ENCODE measurements around the gene NRK. TPM values are rescaled to one million over a fixed set of nuclear protein-coding genes. Genes with fewer than 3 reads are reported as not detected.
"Not testable (repeated sequence)": the region's sequence is repeated elsewhere in the genome, so short reads cannot be mapped to it uniquely, and the experiment has no call there.

NRK gene, protein sequence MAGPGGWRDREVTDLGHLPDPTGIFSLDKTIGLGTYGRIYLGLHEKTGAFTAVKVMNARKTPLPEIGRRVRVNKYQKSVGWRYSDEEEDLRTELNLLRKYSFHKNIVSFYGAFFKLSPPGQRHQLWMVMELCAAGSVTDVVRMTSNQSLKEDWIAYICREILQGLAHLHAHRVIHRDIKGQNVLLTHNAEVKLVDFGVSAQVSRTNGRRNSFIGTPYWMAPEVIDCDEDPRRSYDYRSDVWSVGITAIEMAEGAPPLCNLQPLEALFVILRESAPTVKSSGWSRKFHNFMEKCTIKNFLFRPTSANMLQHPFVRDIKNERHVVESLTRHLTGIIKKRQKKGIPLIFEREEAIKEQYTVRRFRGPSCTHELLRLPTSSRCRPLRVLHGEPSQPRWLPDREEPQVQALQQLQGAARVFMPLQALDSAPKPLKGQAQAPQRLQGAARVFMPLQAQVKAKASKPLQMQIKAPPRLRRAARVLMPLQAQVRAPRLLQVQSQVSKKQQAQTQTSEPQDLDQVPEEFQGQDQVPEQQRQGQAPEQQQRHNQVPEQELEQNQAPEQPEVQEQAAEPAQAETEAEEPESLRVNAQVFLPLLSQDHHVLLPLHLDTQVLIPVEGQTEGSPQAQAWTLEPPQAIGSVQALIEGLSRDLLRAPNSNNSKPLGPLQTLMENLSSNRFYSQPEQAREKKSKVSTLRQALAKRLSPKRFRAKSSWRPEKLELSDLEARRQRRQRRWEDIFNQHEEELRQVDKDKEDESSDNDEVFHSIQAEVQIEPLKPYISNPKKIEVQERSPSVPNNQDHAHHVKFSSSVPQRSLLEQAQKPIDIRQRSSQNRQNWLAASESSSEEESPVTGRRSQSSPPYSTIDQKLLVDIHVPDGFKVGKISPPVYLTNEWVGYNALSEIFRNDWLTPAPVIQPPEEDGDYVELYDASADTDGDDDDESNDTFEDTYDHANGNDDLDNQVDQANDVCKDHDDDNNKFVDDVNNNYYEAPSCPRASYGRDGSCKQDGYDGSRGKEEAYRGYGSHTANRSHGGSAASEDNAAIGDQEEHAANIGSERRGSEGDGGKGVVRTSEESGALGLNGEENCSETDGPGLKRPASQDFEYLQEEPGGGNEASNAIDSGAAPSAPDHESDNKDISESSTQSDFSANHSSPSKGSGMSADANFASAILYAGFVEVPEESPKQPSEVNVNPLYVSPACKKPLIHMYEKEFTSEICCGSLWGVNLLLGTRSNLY (N-terminal part only)
- 2.2 TPM for polyA plus RNA-seq (2013, experiment 1 of 2; ENCODE audit: insufficient read length)
- 4.0 TPM for polyA plus RNA-seq (2013, experiment 2 of 2; ENCODE audit: insufficient read length)

DNA sequence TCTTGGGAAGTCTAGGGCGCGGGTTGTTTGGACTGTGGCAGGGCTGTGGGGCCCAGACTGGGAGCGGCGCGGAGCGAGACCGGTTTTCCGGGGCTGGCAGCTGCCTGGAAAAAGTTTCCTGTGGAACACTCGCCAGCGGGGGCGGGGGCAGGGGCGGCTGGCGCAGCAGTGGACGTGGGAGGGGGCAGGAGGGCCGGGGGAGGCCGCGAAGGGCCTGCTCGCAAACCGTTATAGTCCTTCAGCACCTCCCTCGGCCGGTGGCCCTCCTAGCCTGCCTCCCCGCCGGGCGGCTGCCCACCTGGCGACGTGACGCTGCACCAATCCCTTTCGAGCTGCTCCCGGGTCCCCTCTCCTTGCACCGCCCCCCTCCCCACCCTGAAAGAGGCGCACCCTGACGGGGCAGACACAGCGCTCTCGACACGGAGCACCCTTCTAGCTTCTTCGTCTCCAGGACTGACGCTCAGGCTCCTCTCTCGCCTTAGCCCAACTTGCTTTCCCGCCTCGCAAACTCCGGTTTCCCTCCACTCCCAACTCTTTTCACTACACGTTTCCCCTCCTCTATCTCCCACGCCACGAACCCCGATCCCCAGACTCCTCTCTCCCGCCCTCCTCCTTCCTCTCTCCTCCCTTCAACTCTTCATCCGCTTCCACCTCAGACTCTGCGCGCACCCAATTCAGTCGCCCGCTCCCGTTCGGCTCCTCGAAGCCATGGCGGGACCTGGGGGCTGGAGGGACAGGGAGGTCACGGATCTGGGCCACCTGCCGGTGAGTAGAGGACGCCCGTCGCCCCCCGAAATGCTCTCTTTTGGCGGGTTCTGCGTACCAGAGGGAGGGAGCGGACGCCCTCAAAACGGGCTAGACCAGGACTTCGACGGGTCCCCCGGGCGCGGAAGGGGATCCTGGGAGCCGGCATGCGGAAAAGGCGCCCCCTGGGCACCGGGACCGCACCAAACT, at the start of gene NRK:
NRK (plus strand) TSS at position 402 of the 954 bp plus-strand sequence; CDS start at position 709, 307 bp downstream.
- DNase-seq = peak; percentile 11

DNA sequence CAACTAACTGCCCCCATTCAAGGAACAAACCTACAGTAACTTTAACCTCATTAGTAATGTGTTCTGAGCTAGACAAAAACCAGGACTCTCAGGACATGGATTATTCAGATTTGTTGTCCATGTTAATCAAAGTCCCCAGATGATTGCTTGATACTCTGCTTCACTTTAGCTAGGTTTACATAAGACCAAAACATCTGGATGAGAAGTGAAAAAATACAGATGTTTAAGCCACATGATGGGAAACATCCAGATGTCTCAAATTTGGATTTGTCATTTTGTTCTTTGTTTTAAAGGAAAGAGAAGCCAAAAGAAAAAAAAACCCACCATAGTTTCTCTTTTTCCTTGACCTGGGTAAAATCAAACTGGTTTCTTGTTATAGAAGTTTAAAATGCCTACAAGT, 48.5 kb upstream of the NRK start:
- DNase-seq = no peak

DNA sequence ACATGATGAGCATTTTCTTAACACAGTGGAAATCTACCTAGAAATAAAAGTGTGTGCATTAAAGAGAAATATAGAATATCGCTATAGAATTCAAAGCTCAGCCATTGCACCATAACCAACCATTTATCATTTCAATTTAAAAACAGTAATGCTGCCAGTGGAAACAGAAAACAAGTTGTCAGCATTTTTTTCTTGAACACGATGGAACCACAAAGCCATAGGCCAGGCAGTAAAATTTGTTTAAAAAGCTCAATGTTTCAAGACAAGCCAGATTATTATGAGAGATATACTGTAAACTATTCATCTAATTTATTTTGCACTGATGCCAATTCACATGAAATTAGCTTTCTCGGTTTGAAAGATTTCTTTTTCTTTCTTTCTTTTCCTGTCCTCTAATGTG, 46.7 kb upstream of the NRK start:
- no peak for DNase-seq

DNA sequence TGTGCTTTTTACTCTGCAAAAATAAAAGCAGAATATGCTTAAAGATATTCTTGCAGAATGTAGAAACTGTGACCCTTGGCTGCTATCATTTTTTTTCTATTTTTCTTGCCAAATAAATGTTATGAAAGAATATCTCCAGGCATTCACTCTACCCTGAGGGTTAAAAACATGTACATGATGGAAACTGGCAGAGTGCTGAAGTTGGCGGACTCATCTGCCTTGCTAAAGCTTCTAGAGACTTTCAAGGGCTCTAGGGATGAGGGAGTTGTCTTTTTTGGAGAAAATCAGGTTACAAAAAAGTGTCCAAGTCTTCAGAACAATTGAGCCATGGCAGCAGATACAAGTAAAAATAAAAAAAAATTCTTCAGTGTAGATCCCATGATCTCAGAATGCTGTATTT, 40.5 kb upstream of the NRK start:
- DNase-seq = no peak

DNA sequence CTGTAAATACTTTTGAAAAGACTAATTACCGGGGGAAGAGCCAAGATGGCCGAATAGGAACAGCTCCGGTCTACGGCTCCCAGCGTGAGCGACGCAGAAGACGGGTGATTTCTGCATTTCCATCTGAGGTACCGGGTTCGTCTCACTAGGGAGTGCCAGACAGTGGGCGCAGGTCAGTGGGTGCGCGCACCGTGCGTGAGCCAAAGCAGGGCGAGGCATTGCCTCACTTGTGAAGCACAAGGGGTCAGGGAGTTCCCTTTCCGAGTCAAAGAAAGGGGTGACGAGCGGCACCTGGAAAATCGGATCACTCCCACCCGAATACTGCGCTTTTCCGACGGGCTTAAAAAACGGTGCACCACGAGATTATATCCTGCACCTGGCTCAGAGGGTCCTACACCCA, 25.5 kb upstream of the NRK start:
- DNase-seq = not testable (repeated sequence)

DNA sequence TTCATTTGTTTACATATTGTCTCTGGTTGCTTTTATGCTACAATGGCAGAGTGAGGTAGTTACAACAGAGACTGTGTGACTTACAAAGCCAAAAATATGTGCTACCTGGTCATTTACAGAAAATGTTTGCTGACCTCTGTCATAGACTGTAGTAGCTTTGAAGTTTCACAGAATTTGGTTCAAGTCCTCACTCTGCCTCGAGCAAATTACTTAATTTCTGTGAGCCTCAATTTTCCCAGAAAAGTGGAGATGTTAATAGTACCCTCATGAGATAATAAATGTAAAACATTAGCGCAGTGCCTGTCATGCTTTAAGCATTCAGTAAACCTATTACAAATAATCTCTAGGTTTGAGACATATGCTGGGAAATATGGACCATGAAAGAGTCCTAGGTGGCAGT, 18.4 kb upstream of the NRK start:
- DNase-seq = no peak

DNA sequence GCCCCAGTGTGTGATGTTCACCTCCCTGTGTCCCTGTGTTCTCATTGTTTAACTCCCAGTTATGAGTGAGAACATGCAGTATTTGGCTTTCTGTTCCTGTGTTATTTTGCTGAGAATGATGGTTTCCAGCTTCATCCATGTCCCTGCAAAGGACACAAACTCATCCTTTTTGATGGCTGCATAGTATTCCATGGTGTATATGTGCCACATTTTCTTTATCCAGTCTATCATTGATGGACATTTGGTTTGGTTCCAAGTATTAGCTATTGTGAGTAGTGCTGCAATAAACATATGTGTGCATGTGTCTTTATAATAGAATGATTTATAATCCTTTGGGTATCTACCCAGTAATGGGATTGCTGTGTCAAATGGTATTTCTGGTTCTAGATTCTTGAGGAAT, 16.7 kb upstream of the NRK start:
- DNase-seq = not testable (repeated sequence)

DNA sequence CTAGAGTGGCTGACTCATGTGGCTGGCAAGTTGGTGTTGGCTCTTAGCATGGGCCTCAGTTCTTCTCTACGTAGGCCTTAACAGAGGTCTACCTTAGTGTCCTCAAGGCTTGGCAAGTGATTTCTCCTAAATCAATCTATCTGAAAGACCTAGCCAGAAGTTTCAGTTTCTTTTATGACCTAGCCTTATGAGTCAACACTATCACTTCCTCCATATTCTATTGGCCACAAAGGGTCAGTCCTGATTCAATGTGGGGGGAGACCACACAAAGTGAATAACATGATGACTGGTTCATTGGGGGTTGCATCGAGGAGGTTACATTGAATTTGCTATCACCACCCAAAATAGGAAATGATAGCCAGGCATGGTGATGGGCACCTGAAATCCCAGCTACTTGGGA, 5.8 kb upstream of the NRK start:
- no peak for DNase-seq

DNA sequence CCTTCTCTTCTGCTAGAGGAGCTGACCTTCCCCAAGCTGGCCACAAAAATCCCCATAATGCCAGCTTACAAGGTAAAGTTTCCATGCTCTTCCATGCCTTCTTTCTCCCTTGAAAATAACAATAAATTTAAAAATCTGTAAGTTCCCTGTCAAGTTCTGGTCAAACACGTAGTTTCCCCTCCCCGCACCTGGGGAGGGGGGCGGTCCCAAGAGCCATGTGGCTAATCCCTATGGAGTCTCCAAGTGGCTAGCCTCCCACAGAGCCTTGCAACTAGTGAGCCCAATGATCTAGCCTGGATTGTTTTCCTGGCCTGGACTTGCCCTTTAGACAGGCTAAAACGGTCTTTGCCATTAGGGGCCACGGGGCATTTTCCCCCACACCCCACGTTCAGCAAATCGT, 2.1 kb upstream of the NRK start:
- DNase-seq = no peak

DNA sequence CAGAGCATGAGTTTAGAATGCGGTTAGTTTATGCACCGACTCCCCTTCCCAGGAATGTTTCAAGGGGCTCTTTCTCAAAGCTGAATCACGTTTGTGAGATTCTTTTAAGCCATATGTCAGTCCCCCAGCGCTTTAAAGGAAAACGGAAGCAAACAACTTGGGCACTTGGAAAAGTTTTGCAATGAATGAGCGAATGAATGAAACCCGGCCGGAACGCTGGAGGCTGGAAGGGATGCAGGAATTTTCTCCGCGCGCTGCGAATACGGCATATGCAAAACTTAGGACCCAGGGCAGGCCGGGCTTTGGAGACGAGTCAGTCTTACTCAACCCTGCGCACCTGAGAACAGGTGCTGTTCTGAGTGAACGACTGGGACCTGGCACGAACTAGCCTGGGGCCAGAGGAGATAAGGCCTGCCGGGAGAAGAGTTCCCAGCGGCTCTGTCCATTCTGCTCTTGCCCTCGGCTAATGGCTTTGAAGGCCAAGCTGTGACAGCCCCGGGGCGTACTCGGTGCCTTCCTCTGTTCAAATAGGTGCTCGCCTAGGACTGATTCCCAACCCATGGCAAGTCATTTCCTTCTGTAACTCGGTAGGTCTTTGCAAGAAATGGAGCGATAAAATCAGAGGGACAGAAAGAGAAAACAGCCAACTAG, 743 bp upstream of the NRK start:
- DNase-seq = peak; percentile 75

DNA sequence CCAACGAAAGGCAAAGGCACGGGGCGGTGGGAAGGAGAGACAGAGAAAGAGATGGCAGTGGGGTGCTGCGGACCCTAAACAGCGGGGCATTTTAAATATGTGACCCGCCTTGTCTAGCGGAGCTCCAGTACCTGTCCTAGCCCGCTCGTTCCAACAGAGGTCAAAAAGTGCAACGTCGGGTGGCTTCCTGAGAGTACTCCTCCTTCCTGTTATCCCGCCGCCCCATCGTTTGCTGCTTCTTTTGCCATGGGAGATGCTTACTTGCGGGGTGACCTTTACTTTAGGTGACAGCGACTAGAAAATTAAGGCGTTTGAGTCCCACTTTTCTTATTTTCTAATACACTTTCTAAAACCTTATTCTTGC, 735 bp downstream of the NRK start:
- no peak for DNase-seq

DNA sequence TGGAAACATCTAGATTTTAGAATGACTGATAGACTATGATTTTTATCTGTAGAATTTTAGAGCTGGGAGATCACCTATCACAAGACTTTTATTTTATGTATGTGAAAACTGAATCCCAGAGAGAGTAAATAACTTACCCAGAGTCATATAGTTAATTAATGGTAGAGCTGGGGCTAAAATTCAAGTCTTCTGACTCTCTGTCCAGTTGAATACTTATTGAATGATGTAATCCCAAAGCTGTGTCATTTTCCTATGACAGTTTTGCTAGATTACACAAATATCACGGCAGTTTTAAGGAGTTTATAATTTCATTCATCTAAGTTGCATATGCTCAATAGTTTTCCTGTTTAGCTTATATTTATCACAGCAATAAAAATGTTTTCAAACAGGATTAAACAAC, 6.7 kb downstream of the NRK start:
- peak; percentile 28 for DNase-seq

DNA sequence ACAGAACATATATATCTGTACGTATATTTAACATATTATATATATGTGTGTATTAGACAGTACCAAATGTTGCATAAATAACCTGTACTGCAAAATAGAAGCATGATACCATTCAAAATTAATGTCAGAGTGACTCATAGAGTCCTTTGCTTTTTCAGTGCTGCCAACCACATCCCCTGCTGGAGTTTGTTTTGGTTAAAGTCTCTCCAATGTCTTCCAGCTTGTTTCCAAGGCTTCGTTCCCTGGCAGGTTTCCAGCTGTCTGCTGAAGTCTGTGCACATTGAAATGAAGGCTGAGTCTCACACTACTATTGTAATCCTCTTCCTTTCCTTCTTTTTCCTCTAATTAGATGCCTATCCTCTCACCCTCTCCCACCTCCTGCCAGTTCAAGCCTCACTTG, 14.9 kb downstream of the NRK start:
- peak; percentile 93 for DNase-seq

DNA sequence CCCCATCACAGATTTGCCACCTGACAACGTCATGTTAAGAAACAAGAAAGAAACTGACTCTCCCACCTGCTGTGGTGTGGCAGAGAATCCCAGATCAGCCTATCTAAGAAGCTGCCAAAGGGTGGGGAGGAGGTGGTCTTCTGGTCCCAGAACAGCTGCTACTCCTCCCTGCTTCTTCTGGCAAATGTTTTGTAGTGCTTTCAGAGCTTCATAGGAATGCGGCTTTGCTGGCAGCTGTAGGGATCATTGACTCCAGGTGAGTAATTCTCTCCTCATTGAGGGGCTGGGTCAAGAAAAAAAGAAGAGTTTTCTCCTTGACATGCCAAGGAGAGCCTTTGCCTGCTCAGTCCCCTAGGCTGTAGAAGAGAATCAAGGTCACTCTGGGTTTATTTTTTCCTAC, 23.3 kb downstream of the NRK start:
- DNase-seq = no peak

DNA sequence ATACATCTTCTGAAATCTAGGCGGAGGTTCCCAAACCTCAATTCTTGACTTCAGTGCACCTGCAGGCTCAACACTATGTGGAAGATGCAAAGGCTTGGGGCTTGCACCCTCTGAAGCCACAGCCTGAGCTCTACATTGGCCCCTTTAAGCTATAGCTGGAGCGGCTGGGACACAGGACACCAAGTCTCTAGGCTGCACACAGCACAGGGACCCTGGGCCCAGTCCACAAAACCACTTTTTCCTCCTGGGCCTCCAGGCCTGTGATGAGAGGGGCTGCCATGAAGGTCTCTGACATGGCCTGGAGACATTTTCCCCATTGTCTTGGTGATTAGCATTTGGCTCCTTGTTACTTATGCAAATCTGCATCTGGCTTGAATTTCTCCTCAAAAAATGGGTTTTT, 27.8 kb downstream of the NRK start:
- DNase-seq = not testable (repeated sequence)

DNA sequence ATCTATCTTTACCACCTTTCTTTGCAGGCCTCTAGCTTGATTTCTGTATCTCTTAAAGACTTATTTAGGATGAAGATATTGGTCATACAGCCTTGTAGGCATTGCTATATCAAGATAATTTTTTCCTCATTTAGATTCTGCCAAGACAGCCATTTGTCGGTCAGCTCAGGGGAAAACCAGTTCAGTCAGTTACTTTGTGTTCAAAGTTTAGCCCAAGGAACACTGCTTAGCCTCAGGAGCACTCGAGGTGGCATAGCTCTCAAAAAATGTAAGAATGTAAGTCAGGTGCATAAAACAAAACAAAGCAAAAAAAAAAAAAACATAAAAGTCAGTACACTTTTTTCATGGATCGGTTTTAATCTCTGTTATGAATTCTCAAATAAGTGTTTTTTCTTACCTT, 43.4 kb downstream of the NRK start:
- DNase-seq = no peak

DNA sequence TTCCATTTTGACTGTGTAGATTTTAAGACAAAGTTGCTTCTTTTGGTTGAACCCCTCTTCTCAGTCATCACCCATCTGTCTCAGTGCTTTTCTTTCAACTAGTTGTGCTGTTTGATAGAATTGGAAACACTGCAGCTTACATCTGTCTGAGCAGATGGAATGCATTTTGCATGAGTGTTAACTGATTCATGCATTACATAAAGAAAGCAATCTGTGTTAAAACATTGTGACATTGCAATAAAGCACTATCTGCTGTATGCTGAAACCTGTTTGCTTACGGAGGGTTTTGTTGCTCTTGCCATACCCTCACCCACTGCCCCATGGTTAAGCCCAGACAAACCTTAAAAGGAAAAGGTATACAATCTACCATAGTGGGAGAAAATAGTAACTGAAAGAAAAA, 47.4 kb downstream of the NRK start:
- peak; percentile 37 for DNase-seq

DNA sequence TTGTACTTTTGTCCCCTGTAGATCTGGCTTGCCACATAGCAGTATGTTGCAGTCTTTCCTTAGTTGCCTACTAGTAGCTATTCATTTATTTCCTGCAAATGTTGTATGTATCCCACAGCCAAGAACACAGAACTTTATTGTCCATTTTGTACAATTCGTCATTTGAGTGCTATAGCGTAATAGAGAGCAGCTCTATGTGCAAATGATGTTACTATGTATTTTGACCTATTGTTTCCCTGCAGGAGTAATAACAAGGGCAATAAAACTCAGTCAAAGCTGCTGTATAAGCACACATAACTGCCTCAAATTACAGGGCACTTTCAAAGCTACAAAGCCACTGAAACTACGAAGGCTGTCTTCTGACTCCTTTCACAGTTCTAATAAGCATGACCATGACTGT, 48.1 kb downstream of the NRK start:
- no peak for DNase-seq

DNA sequence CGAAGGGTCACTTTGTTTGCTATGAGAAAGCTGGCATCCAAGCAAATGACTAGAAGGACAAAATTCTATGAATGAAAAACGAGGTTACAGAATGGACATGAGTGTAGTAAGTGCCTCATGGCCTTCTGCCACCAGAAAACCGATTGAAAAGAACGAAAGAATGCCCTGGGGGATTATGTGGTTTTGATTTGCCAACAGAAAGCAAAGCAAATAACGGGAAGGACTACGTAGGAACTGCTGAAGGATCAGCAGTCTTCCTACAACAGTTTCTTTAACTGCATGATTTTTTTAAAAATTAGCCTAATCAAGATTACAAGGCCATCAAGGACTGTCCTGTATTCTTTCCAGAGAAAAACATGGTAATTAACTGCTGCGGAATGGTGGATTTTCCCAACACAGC, 50.6 kb downstream of the NRK start:
- DNase-seq = no peak

DNA sequence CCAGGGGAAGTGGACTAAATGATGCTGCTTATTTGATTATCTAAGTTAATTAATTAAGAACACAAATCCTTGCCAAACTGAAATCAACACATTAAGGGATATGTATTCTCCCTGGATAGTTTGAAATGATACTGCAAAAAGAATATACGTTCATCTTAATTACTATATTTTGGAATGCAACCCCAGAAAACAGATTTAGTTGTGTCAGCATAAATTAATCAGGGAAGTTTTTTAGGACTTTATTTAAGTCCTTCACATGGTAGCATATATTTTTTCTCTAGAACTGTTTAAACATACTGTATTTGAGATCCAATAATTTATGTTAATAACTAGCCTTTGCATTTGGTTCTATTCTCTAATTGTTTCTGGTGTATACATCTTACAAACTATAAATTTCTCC, 52.5 kb downstream of the NRK start:
- no peak for DNase-seq

DNA sequence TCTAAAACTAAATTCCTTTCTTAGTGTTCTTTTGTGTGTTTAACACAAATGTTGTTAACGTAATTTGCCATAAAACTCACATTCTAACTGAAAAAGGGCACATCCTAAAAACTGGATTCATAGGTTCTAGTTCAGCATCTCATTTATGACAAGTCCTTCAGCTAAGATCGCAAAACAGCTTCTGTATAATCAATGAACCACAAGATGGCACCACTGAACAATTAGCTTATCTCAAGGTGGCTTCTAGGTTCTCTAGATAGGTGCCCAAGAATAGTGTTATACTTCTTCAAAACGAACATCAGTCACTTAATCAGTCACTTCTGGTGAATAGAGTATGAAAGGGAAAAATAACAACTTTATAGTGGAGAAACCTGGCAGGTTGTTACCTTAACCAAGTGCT, 54.3 kb downstream of the NRK start:
- no peak for DNase-seq

All from fibroblast of skin of scalp (primary cell).